GM12878 (cell line): ENCODE measurements around the gene CD79A. TPM values are rescaled to one million over a fixed set of nuclear protein-coding genes. Genes with fewer than 3 reads are reported as not detected.
A peak's percentile ranks its signal among the peaks of the same experiment; 100 is the strongest.

ENCODE experiments used
- CBX5 ChIP-seq: sonication (generic); IDR thresholded peaks from 2 replicates; pipeline ENCODE4 v1.6.1; 2016; ENCODE audit warnings: low read depth, moderate library complexity, mild to moderate bottlenecking, inconsistent platforms
- CUX1 ChIP-seq: IDR thresholded peaks from 2 replicates; pipeline ENCODE4 v1.6.1; 2012; ENCODE audit warnings: improper control_type of control experiment, low read depth, low read length; ENCODE audit not compliant: insufficient replicate concordance
- DPF2 ChIP-seq: fragments of 450-650 bp; IDR thresholded peaks from 2 replicates; pipeline ENCODE4 v1.6.1; 2017; ENCODE audit warnings: mild to moderate bottlenecking
- EED ChIP-seq: sonication (generic); IDR thresholded peaks from 2 replicates; pipeline ENCODE4 v1.6.1; 2016; ENCODE audit warnings: antibody characterized with exemption, low read depth
- ETV6 ChIP-seq, 2 experiments: fragments of 450-650 bp in 1 of 2; IDR thresholded peaks in 1 of 2; conservative IDR thresholded peaks in 1 of 2; 2 replicates each; pipeline ENCODE4 v1.6.1; 2014; ENCODE audit warnings: antibody characterized with exemption in 1 of 2, borderline replicate concordance in 1 of 2, low read depth in 1 of 2, mild to moderate bottlenecking in 1 of 2, moderate library complexity in 1 of 2
- EZH2 ChIP-seq: IDR thresholded peaks from 2 replicates; pipeline ENCODE4 v1.6.1; 2012; ENCODE audit warnings: low read depth, mild to moderate bottlenecking, control low read depth, inconsistent platforms, low read length, borderline replicate concordance; ENCODE audit not compliant: control insufficient read depth
- FOS ChIP-seq: IDR thresholded peaks from 3 replicates; pipeline ENCODE4 v1.6.1; 2011; ENCODE audit warnings: borderline replicate concordance; ENCODE audit not compliant: insufficient read length; ENCODE audit errors: extremely low read depth
- IKZF2 ChIP-seq, 2 experiments: fragments of 450-650 bp; IDR thresholded peaks; 2 replicates each; pipeline ENCODE4 v1.6.1; 2017; ENCODE audit warnings: mild to moderate bottlenecking in 2 of 2, moderate library complexity in 2 of 2
- KDM1A ChIP-seq: fragments of 200-600 bp; sonication (generic); IDR thresholded peaks from 2 replicates; pipeline ENCODE4 v1.6.1; 2016; ENCODE audit warnings: borderline replicate concordance
- NFYB ChIP-seq: IDR thresholded peaks from 2 replicates; pipeline ENCODE4 v1.6.1; 2011; ENCODE audit warnings: low read depth, mild to moderate bottlenecking, low read length, improper control_type of control experiment, moderate library complexity; ENCODE audit not compliant: insufficient read depth
- NR2C1 ChIP-seq: fragments of 450-650 bp; IDR thresholded peaks from 2 replicates; pipeline ENCODE4 v1.6.1; 2017; ENCODE audit warnings: antibody characterized with exemption, mild to moderate bottlenecking, moderate library complexity
- RELB ChIP-seq: fragments of 450-650 bp; IDR thresholded peaks from 2 replicates; pipeline ENCODE4 v1.6.1; 2017; ENCODE audit warnings: low read depth, mild to moderate bottlenecking, moderate library complexity
- SMAD1 ChIP-seq: fragments of 450-650 bp; IDR thresholded peaks from 2 replicates; pipeline ENCODE4 v1.6.1; 2018; ENCODE audit warnings: mild to moderate bottlenecking, low read depth; ENCODE audit not compliant: partially characterized antibody
- SRF ChIP-seq, 2 experiments: IDR thresholded peaks; 2 replicates each; pipeline ENCODE4 v1.6.1; 2011; ENCODE audit warnings: low read depth in 2 of 2, low read length in 2 of 2, mild to moderate bottlenecking in 1 of 2, moderate library complexity in 1 of 2
- USF2 ChIP-seq: IDR thresholded peaks from 2 replicates; pipeline ENCODE4 v1.6.1; 2011; ENCODE audit warnings: low read depth, low read length, improper control_type of control experiment, borderline replicate concordance
- ZSCAN29 ChIP-seq: fragments of 450-650 bp; IDR thresholded peaks from 2 replicates; pipeline ENCODE4 v1.6.1; 2017; ENCODE audit warnings: mild to moderate bottlenecking, moderate library complexity
- polyA plus RNA-seq, 11 experiments: library from polyadenylated mRNA; depleted of rRNA in 4 of 11; unstranded in 6 of 11; stranded (reverse) in 5 of 11; fragments of >200 nt; fragmentation: Nextera tagmentation in 4 of 11; fragmentation: Illumina TruSeq in 1 of 11; extraction: Ambion mirVana in 4 of 11; extraction: Trizol in 1 of 11; gene quantifications; 1 replicate in 1 of 11; 2 replicates in 10 of 11; pipeline versions ENCODE4 v1.2.1 to v1.2.3, GENCODE V29; 2011 to 2016; ENCODE audit warnings: inconsistent platforms in 2 of 11, missing spikeins in 2 of 11, low read depth in 1 of 11
- total RNA-seq, 4 experiments: library from RNA; depleted of rRNA in 3 of 4; stranded (reverse); fragments of >200 nt in 3 of 4; fragmentation: Illumina TruSeq in 1 of 4; extraction: Trizol in 1 of 4; gene quantifications; 2 replicates each; pipeline versions ENCODE4 v1.2.1 to v1.2.3, GENCODE V29; 2013 to 2021
- TF ChIP-seq, protein P1 (sequence below): fragments of 450-650 bp; formaldehyde crosslinking; IDR thresholded peaks from 2 replicates; pipeline ENCODE4 v1.4.0; 2022; ENCODE audit warnings: mild to moderate bottlenecking, moderate library complexity

The CD79A gene
- total and polyA plus RNA-seq, 10 of the 15 experiments (the other 5 are each of a cell fraction or from before 2014, with no cell fraction given): 38.8 to 414 (median 282) TPM

DNA sequence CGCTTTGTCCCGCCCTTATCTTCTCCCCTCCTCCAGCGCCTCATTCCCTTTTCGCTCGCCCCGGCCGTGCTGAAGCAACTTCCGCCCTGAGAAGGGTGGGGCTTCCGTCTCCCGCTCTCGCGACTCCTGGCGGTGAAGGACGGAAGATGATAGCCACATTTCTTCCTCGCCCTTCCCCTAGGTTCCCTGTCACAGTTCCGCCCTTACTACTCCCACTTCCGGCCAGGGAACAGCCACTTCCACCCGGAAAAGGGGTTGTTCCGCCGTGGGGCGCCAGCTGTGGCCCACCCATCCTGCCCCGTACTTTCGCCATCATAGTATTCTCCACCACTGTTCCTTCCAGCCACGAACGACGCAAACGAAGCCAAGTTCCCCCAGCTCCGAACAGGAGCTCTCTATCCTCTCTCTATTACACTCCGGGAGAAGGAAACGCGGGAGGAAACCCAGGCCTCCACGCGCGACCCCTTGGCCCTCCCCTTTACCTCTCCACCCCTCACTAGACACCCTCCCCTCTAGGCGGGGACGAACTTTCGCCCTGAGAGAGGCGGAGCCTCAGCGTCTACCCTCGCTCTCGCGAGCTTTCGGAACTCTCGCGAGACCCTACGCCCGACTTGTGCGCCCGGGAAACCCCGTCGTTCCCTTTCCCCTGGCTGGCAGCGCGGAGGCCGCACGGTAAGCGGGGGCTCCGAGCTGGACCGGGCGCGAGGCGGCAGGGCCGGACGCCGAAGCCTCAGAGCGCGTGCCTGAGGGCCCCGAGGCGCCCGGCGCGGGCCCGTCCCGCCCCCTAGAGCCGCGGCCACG, 17.3 kb upstream of the CD79A start, which contains the start of gene RPS19 (continued):
- TF ChIP-seq SMAD1 (peak; percentile 85), EED (peak; percentile 78; the same call in 1 of the 2 replicates), NFYB (no peak), IKZF2 (IDR thresholded peaks at IDR 0.05) (peak; percentile 97), EZH2 (no peak), SRF (IDR thresholded peaks at IDR 0.05; ENCODE audit: low read depth in 2 of 2, low read length in 2 of 2) (peak in 1 of 2 experiments; percentile 61; a peak in 1 of 4 replicates), CBX5 (no peak), NR2C1 (peak; percentile 86), DPF2 (peak; percentile 95), FOS (no peak), USF2 (no peak), CUX1 (no peak), ZSCAN29 (peak; percentile 72; the same call in 1 of the 2 replicates), ETV6 (conservative IDR thresholded peaks at IDR 0.05 in 1 of 2, IDR thresholded peaks at IDR 0.05 in 1 of 2; ENCODE audit: borderline replicate concordance in 1 of 2, low read depth in 1 of 2) (peak; percentile 100), RELB (peak; percentile 96), KDM1A (no peak)
- TF ChIP-seq, protein P1, sequence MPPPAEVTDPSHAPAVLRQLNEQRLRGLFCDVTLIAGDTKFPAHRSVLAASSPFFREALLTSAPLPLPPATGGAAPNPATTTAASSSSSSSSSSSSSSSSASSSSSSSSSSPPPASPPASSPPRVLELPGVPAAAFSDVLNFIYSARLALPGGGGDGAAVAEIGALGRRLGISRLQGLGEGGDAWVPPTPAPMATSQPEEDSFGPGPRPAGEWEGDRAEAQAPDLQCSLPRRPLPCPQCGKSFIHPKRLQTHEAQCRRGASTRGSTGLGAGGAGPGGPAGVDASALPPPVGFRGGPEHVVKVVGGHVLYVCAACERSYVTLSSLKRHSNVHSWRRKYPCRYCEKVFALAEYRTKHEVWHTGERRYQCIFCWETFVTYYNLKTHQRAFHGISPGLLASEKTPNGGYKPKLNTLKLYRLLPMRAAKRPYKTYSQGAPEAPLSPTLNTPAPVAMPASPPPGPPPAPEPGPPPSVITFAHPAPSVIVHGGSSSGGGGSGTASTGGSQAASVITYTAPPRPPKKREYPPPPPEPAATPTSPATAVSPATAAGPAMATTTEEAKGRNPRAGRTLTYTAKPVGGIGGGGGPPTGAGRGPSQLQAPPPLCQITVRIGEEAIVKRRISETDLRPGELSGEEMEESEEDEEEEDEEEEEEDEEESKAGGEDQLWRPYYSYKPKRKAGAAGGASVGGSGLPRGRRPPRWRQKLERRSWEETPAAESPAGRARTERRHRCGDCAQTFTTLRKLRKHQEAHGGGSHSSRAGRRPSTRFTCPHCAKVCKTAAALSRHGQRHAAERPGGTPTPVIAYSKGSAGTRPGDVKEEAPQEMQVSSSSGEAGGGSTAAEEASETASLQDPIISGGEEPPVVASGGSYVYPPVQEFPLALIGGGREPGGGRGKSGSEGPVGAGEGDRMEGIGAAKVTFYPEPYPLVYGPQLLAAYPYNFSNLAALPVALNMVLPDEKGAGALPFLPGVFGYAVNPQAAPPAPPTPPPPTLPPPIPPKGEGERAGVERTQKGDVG (CRISPR knock-in tag): no peak
